ENCODE data around the gene GCM1.

The GCM1 gene

DNA sequence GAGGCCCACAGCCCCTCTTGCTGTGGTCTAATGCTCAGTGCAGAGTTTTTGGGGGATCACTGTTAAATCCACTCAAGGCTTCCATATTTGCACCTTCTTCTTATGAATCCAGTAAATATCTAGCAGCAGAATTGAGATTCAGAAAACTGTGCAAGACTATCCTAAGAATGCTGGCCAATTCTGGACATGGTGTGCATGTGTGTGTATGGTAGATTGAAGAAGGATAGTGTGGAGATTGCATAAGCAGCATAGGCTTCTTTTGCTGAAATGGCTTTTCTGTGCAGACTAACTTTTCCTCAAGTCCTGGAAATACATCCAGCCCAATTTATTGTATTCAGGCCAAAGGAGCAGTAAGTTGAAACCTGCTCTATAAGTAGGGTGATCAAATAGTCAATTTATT, 43.7 kb downstream of the GCM1 start:
- no peak for DNase-seq (ENCODE audit: low read depth)

DNA sequence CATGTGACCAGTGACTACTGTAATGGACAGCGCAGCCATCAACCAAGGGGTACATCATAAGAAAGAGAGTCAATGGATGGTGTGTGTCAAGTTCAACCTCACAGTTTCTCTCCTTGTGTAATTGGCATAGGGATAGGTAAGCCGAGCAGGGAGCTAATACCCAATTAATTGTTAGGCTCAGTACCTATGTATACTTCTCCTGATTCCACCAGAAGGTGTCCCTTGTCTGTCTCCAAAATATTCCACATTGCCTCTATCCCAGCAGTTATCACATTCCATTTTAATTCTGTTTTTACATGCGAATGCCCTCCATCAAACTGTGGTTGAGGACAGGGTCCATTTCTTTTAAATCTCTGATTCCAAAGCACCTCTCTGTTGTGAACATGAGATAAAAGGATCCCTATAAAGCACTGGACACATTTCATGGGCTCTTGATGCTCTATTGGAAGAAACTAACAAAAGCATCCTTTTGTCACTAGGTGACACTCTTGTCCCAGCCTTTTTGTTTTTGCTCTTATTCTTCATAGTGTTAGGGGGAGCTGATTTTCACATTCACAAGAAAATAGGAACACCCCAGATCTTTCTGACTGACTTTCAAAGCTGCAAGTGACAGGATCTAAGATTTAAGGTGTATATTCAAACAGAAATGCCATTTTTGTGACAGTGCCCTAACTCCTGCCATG, 44.5 kb downstream of the GCM1 start:
- no peak for DNase-seq (ENCODE audit: low read depth)

DNA sequence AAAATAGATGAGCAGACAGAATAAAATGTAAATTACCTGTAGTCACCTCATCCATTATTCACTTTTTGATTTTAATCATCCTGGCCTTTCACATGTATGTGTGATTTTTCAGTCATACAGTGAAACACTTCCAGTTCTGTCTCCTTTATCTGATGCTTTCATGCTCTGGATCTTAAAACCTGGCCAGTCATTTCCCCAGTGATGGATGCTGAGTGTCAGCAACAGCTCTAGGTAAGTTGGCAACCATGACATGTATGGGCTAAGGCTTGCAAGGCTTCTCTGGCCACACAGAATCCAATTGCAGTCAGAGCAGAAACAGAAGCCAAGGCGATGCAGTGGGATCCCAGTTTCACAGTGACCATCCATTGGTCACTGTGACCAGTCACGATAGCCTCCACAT, 47.6 kb downstream of the GCM1 start:
- no peak for DNase-seq (ENCODE audit: low read depth)

DNA sequence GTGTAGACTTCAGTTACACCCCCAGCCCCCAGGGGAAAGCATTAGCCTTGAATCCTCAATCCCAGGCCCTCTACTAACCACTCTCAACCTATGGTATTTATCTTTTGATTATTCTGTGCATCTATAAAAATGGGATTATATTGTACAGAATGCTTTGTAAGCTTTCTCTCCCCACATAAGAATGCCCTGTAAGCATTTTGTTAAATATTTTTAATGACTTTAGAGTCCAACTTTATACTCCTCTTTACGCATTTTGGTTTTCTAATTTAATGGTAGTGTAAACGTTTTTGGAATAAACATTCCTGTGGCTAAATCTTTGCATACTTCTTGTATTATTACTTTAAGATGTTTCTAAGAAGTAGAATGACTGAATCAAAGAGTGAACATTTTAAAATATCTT, 48.1 kb downstream of the GCM1 start:
- DNase-seq (ENCODE audit: low read depth): no peak

DNA sequence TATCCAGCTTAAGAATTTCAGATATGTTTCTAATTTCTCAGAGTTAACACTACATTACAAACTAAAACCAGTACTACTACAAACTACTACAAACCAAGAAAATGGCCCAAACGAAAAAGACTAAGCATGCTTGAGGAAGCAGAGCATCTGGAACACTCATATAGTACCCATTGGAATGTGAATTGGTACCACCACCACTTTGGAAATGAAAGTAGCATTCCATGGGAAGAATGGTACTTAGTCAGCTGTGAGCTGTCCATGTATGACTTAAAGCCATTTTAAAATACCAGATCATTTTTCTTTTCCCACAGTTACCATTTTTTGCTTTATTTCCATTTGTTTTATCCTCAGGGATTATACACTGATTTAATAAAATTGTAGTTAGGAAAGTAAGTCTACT, 52.9 kb downstream of the GCM1 start:
- no peak for DNase-seq (ENCODE audit: low read depth)

DNA sequence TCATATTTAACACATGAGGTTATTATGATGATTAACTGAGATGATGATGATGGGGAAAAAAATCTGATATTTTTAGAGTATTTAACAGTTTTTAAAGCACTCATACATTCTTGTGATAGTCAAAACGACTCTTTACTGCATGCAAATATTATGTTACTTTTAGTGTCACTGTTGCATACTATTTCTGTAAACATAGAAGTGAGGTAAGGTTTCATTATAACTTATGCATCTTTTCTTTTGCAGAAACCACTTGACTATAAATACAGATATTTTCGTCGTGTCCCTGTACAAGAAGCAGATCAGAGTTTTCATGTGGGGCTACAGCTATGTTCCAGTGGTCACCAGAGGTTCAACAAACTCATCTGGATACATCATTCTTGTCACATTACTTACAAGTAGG, 53.4 kb downstream of the GCM1 start:
- DNase-seq (ENCODE audit: low read depth): no peak

DNA sequence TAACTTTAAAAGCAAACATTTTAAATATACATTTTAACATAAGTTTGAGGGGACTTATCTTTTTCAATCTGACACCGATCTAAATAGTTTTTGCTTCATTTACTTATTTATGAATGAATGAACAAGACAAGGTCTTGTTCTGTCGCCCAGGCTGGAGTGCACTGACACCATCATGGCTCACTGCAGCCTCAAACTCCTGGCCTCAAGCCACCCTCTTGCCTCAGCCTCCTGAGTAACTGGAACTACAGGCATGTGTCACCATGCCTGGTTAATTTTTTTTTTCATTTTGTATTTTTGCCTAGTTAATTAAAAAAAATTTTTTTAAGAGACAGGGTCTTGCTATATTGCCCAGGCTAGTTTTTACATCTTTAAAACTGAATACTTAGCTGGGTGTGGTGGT, 58.1 kb downstream of the GCM1 start:
- DNase-seq (ENCODE audit: low read depth): no peak

DNA sequence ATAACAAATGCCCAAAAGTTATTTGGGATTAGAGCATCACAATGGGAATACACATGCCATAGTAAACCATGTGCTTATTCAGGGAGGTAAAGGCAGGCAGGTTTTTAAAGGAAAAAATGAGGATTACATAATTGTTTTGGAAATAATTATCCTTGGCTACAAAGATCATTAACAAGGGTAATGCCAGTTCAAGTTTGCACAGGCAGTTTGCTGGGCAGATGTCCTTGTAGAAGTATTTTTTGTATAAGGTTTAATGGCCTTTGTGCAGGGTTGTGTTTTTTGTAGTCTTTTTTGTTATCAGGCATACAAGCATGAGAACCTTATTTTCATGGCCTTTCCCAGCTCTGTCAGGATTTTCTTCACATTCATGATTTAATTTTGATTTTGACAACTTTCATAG, 58.7 kb downstream of the GCM1 start:
- no peak for DNase-seq (ENCODE audit: low read depth)

DNA sequence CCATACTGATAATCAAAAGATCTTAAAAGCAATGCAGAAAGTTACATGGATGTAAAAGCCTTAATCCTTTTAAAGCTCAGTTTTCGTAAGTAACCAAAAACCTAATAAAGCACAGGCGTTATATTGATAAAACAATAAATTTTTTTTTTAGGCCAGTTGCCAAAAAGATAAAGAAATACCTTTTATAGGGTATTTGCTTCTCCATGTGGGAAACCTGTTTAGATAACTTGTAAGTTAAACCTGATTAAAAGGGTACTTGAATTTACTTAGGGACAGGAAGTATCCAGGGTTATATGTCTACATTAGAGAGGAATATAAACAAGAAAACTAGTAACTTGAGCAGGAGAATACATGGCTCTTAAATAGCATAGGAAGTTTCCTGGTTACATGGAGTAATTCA, 62.3 kb downstream of the GCM1 start:
- DNase-seq (ENCODE audit: low read depth): no peak

DNA sequence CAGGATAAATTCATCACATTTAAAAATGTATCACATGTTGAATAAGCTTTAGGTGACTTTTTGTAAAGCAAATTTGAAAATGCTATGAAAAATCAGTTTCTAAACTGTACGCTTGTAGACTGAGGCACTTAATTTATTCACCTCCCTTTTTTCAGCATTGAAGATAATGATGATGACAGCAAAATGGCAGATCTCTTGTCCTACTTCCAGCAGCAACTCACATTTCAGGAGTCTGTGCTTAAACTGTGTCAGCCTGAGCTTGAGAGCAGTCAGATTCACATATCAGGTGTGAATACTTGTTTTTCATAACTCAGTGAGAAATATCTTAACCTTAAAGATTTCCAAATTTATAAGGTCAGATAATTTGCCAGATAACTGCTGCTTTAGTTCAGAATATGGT, 67.8 kb downstream of the GCM1 start:
- DNase-seq (ENCODE audit: low read depth): no peak

Measured in activated T-cell treated with anti-CD3 and anti-CD28 coated beads for 48 hours (primary cell).